CMK (cell line): ENCODE measurements around the gene AKAP5.
"Not testable (repeated sequence)": the region's sequence is repeated elsewhere in the genome, so short reads cannot be mapped to it uniquely, and the experiment has no call there.

Experiments
- DNase-seq: peaks from one replicate; pipeline ENCODE4 v3.0.0-alpha.2; 2010; ENCODE audit warnings: low read depth

AKAP5 gene

DNA sequence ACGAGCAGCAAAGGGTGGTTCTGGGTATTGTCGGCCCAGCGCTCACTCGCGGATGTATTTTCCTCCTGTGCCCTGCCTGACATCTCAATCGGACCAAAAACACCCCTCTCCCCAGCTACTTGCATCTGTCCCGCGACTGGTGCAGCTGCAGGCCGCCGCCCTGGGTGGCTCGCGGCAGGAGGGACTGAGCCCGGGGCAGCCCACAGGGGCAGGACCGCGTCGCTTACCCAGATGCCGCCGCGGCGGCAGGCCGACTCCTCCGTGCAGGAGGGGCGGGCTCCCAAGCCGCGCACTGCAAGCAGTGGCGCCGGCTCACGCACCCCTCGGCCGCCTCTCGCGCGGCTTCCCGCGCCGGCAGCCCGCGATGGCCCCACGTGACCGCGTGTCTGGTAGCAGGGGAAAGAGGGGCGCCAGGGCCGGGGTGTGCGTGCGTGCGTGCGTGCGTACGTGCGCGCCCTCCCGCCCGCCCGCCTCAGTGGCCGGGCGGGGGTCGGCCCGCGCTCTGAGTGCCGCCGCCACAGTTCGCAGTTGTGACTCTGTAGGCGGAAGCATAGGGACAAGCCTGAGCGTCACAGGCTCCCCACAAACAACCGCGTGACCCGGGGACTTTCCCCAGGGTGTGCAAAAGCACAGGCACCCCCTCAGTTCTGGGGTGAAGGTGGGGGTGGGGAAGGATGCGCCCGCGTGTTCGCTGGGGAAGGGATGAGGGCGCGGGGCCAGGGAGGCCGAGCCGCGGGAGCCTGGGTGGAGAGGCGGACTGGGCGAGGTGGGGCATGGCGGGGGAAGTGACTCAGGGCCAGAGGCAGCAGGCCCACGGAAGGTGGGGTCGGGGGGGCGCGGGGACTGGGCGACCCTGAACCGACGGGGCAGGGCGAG lies 38.4 kb downstream of the AKAP5 start, which contains the start of gene ZBTB25:
Gene ZBTB25, minus strand, starts transcription at position 405 of the 876 bp plus-strand sequence. CDS start 13,305 bp downstream, outside the sequence.
- DNase-seq, result peak; percentile 82

DNA sequence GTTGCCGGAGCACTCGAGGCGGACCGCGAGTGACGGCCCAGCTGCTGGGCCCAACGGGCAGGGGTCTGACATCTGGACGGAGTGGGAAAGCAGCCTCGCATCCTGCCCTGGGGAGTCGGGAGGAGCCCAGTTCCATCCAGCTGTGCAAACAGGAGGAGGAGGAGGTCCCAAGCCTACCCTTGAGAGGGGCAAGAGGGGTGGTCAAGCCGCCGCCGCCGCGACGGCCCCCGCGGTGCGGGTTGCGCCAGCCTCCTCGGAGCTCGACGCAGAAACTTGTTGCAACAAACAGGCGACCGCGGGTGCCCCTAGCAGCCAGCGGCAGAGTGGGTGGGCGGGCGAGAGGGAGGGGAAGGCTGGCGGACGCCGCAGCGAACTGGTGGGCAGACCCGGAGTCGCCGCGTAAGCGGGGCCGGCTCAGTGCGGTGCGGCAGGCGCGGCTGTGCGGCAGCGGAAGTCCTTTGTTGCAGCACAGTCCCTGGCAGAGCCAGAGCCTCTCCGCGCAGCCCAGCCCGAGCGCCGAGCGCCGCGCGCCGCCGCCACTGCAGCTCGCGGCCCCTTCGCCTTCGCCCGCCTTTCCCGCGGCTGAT lies 39.1 kb downstream of the AKAP5 start, which contains the start of gene ZBTB1:
Gene ZBTB1, plus strand, starts transcription at position 461 of the 587 bp plus-strand sequence. CDS start 16,735 bp downstream, outside the sequence.
- peak; percentile 60 for DNase-seq

DNA sequence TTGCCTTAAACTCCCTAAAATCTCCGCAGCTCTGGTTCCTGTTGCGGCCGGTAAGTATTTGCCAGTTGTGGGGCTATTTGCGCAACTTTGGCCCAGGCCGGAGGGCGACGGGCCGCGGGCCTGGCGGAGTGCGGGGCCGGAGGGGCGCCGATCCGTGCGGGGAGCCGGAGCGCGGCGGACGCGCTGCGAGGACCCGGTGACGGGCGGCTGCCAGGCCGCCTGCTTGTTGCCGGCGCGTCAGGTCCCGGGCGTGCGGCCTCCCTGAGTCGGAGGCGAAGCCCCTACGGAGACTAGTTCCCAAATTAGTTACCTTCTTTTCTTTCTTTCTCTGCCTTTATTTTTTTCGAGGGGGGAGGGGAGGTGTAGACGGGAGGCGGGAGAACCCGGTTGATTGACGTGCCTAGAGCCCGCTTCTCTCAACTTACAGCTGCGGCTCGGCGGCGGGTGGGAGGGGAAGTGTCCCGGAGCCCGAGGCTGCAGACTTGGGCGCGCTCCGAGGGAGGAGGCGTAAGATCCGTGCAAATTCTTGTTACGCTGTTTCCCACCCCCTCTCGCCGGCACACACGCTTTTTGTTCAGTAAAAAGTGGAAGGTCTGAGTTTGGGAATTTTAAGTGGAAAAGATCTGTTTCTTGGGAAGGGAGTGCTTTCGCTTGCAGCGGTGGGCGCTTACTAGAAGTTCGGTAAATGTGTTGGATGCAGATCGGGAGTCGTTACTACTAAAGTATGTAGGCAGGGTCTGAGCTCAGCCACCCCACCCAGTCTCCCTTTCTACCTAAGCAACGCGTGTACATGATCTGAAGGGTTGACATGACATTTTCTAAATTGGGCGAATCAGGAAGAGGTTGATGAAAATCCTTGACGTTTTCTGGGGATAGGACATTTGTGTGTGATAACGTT lies 39.8 kb downstream of the AKAP5 start:
- DNase-seq, result peak; percentile 49

DNA sequence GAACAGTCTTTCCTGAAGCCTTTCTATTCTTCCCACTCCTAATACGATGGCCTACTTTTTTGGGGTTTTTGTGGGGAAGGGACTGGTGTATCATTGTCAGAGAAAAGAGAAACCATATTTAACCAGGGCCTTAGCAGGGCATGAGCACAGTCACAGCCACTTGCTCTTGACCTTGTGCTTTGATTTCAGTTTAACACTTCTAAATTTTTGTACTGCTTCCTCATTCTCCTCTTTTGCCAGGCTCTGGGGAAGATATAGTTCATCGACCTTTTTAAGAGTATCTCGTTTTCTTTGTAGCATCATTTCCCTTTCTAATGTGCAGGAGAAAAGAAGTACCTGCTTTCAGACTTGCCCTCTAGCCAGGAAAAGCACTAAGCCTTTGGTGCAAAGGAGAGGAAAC lies 41.4 kb downstream of the AKAP5 start:
- DNase-seq, result no peak

DNA sequence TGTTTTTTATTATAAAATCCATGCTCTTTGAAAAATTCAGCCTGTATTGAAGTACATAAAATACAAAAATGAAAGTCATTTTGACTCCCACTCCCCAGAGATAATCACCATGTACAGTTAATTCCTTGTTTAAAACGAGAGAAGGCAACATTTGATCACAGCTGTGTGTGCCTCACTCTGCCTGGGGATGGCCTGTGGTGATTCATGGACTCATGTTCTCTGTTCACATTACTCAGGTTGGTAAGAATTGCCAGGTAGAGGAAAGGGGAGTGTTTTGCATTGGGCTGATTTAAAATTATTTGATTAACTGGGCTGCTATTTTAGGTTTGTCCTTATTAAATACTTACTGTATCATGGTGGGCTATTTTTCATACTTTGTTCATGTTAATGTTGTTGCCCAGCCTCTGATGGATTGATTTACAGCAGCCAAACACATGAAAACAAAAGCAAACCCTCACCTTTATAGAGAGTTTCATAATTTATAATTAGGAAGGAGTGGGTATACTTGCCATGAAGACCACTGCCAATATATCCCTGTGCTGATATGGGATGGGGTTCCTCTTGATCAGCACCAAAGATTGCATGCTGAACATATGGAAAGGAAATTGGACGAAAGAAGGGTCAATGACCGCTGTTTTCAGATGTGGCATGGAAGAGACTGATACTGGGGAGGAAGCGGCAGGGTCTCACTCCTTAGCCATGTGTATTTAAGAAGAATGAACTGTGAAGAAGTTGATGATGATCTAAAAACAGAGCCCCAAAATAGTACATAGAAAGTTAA lies 42.3 kb downstream of the AKAP5 start:
- DNase-seq, result no peak

DNA sequence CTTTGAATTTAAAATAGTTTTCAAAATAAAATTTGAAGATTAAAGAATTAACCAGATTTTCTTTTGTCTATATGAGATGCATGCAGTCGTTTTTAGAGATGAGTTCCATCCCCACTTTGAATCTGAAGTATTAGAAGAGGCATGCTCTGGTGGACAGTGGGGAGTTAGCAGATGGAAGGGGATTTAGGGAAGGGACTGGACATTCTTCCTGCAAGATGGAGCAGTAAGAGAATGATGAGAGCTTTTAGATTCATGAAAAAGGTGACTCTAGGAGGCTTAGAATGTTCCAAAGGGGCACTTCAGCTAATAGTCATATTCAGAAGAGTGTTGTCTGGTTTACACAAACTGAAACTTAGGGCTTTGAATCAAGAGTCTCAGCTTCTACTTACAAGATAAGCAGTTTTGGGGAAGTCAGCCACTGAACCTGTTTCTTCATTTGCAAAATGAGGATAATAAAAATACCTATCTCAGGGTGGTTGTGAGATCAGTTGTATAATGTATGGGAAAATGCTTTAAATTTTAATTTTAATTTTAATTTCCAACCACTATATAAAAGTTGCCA lies 43.0 kb downstream of the AKAP5 start:
- DNase-seq, result no peak

DNA sequence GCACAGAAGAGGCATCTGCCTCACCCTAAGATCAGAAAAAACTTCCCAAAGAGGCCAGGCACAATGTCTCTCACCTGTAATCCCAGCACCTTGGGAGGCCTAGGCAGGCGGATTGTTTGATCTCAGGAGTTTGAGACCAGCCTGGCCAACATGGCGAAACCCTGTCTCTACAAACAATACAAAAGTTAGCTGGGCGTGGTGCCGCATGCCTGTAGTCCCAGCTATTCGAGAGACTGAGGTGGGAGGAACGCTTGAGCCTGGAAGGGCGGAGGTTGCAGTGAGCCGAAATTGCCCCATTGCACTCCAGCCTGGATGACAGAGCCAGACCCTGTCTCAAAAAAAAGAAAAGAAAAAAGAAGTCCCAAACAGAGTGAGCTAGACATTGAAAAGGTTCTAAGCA lies 43.7 kb downstream of the AKAP5 start:
- no peak for DNase-seq

DNA sequence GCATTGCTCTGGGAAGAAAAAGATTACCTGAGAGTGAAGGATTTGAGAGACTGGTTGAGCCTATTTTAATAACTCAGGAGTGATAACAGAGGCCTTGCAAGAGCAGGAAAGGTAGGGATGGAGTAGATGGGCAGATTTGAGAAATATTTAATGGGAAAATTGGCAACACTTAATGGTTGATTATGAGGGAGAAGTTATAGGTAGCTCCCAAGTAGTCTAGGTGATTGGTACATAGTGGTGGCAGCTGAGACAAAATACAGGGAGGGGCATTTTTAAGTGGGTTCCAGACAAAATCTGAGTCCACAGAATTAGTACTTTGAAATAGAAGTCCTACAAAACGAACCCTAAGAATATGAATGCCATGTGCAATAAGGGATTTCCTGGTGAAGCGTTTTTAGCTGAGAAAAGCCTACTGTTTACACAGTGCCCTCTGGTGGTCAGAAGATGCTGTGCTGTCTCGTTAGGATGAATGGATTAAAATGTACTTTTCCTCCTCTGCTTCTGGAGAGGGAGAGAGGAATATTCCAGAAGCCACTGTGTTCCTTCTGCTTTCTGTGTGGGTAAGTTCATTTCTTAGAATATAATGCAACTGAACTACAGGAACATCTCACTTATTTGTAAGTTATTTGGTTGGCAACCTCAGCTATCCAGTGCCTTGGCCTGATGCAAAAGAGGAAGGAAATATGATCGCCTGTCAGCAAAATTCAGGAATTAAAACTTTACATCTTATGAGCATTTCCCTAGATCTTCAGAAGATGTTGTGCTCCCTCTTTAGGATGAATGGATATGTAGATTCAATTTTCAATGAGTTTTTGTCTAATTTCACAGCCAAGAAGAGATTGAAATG lies 45.7 kb downstream of the AKAP5 start:
- DNase-seq, result no peak

DNA sequence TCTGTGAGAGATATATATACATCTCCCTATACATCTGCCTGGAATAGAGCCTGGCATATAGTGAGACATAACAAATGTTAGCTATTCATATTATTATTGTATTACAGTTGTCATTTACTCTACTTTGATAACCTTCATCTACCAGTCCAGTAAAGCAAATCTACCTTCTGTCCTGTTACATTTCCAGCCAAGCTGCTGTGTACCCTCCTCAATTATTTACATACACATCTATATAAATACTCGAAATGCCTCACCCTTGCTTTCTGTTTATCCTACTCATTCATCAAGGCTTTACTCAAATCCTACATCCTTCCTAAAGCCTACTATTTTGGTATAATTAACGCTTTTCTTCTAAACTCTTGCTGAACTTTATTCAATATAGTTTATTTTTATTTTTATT lies 48.0 kb downstream of the AKAP5 start:
- no peak for DNase-seq

DNA sequence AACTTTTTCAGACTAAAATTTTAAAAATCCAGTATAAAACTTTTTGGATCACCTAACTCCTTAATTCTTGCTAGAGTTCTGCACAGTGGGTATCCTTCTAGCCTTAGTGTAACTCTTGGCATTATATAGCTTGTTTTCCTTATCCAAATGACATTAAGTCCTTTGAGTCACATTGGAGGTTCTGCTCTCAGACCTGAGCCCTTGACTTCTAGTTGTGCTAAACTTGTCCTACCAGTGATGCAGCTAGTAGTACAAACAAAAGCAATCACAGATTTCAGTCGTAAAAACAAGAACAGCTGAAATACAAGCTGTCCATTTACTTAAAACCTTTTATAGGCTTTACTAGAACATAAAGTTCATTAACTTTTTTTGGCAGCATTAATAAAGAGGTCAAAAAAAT lies 49.8 kb downstream of the AKAP5 start:
- DNase-seq, result no peak

DNA sequence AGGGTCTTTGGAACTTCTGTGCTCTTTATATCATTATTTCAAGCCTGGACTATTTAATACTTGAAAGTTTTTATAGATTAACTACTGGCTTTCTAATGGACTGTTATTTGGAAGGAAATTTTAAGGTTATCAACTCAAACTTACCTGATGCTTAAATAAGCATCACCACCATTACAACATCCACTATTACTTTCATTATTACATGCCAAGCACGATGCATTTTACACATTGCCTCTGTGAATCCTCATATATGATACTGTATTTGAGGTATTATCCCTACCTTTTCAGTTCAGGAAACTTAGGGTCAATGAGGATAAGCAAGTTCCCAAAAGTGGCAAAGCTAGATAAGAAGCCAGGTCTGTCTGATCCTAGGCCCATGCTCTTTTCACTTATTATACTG lies 51.7 kb downstream of the AKAP5 start:
- DNase-seq, result no peak

DNA sequence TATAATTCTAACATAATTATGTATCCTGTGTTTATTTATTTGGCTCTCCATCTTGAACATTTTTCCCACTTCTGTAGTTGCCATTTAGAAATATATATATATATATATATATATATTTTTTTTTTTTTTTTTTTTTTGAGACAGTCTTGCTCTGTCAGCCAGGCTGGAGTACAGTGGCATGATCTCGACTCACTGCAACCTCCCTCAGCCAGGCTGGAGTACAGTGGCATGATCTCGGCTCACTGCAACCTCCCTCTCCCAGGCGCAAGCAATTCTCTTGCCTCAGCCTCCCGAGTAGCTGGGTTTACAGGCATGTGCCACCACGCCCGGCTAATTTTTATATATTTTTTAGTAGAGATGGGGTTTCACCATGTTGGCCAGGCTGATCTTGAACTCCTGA lies 52.4 kb downstream of the AKAP5 start:
- DNase-seq, result not testable (repeated sequence)

DNA sequence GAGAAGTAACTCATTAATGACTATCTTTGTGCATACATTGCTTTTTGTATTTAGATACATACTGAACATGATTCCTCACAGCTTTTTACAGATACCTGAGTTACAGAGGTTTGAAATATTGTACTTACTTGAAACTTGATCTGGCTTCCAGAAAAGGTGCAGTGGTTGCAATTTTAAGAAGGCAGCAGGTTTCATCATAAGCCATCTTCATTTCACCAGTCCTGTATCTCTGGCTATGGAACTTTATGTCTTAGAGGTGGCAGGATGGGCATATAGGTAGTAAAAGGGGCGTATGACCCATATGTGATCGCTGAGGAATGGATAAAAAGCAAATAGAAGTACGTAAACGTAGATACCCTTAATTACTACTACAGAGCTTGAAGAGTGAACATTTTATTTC lies 52.9 kb downstream of the AKAP5 start:
- no peak for DNase-seq

DNA sequence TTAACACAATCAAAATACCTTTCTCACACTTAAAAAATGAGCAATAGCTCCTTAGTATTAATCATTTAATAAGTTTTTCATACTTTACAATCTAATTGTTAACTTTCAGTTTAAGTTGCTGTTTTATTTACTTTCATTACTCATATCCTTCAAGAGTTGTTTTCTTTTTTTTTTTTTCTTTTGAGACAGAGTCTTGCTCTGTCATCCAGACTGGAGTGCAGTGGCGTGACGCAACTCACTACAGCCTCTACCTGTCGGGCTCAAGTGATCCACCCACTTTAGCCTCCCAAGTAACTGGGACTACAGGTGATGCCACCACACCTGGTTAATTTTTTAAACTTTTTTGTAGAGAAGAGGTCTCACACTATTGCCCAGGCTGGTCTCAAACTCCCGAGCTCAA lies 55.4 kb downstream of the AKAP5 start:
- no peak for DNase-seq

DNA sequence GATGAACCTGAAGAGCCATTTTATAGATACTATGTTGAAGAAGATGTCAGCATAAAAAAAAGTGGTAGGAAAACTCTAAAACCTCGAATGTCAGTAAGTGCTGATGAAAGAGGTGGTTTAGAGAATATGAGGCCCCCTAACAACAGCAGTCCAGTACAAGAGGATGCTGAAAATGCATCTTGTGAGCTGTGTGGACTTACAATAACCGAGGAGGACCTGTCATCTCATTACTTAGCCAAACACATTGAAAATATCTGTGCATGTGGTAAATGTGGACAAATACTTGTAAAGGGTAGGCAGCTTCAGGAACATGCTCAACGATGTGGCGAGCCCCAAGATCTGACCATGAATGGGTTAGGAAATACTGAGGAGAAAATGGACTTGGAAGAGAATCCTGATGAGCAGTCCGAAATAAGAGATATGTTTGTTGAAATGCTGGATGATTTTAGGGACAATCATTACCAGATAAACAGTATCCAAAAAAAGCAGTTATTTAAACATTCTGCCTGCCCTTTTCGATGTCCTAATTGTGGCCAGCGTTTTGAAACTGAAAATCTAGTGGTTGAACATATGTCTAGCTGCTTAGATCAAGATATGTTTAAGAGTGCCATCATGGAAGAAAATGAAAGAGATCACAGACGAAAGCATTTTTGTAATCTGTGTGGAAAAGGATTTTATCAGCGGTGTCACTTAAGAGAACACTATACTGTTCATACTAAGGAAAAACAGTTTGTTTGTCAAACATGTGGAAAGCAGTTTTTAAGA lies 57.5 kb downstream of the AKAP5 start:
- no peak for DNase-seq
